ENCODE measurements around the gene NLRP9. TPM values are rescaled to one million over a fixed set of nuclear protein-coding genes. Genes with fewer than 3 reads are reported as not detected.

Gene NLRP9
- total and polyA plus RNA-seq, 2 of the 13 experiments (the other 11 are each of a cell fraction or from before 2014, with no cell fraction given): not detected

- TF ChIP-seq PTBP1 (IDR thresholded peaks at IDR 0.05; ENCODE audit: low read depth, low read length, poor library complexity, severe bottlenecking) (no peak), ATM (IDR thresholded peaks at IDR 0.05; ENCODE audit: borderline replicate concordance) (no peak), MLLT10 (CRISPR knock-in tag; IDR thresholded peaks at IDR 0.05) (no peak), ZNF136 (CRISPR knock-in tag; IDR thresholded peaks at IDR 0.05; ENCODE audit: low read depth) (no peak), ZNF598 (CRISPR knock-in tag; IDR thresholded peaks at IDR 0.05; ENCODE audit: borderline replicate concordance) (no peak), ZNF572 (CRISPR knock-in tag; IDR thresholded peaks at IDR 0.05) (no peak), SIN3B (IDR thresholded peaks at IDR 0.05; ENCODE audit: low read length) (no peak), TEF (CRISPR knock-in tag; IDR thresholded peaks at IDR 0.05) (no peak), ZBED4 (CRISPR knock-in tag; IDR thresholded peaks at IDR 0.05; ENCODE audit: borderline replicate concordance) (peak; percentile 90; the same call in 1 of the 2 replicates), ZNF780A (CRISPR knock-in tag; IDR thresholded peaks at IDR 0.05) (no peak), ZNF747 (CRISPR knock-in tag; IDR thresholded peaks at IDR 0.05; ENCODE audit: borderline replicate concordance) (no peak)
- TF ChIP-seq, protein P1, sequence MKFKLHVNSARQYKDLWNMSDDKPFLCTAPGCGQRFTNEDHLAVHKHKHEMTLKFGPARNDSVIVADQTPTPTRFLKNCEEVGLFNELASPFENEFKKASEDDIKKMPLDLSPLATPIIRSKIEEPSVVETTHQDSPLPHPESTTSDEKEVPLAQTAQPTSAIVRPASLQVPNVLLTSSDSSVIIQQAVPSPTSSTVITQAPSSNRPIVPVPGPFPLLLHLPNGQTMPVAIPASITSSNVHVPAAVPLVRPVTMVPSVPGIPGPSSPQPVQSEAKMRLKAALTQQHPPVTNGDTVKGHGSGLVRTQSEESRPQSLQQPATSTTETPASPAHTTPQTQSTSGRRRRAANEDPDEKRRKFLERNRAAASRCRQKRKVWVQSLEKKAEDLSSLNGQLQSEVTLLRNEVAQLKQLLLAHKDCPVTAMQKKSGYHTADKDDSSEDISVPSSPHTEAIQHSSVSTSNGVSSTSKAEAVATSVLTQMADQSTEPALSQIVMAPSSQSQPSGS (CRISPR knock-in tag; IDR thresholded peaks at IDR 0.05): no peak
- TF ChIP-seq, protein P2, sequence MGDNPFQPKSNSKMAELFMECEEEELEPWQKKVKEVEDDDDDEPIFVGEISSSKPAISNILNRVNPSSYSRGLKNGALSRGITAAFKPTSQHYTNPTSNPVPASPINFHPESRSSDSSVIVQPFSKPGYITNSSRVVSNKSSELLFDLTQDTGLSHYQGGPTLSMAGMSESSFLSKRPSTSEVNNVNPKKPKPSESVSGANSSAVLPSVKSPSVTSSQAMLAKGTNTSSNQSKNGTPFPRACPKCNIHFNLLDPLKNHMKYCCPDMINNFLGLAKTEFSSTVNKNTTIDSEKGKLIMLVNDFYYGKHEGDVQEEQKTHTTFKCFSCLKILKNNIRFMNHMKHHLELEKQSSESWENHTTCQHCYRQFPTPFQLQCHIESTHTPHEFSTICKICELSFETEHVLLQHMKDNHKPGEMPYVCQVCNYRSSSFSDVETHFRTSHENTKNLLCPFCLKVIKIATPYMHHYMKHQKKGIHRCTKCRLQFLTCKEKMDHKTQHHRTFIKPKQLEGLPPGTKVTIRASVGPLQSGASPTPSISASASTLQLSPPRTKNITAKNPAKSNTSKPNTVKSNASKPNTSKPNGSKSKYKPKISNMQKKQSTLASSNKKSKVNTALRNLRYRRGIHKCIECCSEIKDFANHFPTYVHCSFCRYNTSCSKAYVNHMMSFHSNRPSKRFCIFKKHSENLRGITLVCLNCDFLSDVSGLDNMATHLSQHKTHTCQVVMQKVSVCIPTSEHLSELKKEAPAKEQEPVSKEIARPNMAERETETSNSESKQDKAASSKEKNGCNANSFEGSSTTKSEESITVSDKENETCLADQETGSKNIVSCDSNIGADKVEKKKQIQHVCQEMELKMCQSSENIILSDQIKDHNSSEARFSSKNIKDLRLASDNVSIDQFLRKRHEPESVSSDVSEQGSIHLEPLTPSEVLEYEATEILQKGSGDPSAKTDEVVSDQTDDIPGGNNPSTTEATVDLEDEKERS (CRISPR knock-in tag; IDR thresholded peaks at IDR 0.05): no peak
- TF ChIP-seq, protein P3, sequence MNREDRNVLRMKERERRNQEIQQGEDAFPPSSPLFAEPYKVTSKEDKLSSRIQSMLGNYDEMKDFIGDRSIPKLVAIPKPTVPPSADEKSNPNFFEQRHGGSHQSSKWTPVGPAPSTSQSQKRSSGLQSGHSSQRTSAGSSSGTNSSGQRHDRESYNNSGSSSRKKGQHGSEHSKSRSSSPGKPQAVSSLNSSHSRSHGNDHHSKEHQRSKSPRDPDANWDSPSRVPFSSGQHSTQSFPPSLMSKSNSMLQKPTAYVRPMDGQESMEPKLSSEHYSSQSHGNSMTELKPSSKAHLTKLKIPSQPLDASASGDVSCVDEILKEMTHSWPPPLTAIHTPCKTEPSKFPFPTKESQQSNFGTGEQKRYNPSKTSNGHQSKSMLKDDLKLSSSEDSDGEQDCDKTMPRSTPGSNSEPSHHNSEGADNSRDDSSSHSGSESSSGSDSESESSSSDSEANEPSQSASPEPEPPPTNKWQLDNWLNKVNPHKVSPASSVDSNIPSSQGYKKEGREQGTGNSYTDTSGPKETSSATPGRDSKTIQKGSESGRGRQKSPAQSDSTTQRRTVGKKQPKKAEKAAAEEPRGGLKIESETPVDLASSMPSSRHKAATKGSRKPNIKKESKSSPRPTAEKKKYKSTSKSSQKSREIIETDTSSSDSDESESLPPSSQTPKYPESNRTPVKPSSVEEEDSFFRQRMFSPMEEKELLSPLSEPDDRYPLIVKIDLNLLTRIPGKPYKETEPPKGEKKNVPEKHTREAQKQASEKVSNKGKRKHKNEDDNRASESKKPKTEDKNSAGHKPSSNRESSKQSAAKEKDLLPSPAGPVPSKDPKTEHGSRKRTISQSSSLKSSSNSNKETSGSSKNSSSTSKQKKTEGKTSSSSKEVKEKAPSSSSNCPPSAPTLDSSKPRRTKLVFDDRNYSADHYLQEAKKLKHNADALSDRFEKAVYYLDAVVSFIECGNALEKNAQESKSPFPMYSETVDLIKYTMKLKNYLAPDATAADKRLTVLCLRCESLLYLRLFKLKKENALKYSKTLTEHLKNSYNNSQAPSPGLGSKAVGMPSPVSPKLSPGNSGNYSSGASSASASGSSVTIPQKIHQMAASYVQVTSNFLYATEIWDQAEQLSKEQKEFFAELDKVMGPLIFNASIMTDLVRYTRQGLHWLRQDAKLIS (CRISPR knock-in tag; IDR thresholded peaks at IDR 0.05): no peak
Measured at GRCh38 chr19:55683449-55684261, 54.5 kb downstream of the NLRP9 start (continued).
